HUES64 (cell line): ENCODE measurements around the gene THRB.
"Not testable (repeated sequence)": the region's sequence is repeated elsewhere in the genome, so short reads cannot be mapped to it uniquely, and the experiment has no call there.

ENCODE experiments used
- H3K27ac ChIP-seq: 2 replicates; pipeline ENCODE4 v1.7.0; 2013; ENCODE audit warnings: low read depth, low read length, inconsistent platforms
- H3K27me3 ChIP-seq: 2 replicates; pipeline ENCODE4 v1.6.1; 2013; ENCODE audit warnings: mild to moderate bottlenecking, low read length; ENCODE audit not compliant: insufficient read depth
- H3K36me3 ChIP-seq: 2 replicates; pipeline ENCODE4 v1.6.1; 2013; ENCODE audit warnings: mild to moderate bottlenecking, low read length; ENCODE audit not compliant: insufficient read depth
- H3K4me1 ChIP-seq: 2 replicates; pipeline ENCODE4 v1.6.1; 2013; ENCODE audit warnings: mild to moderate bottlenecking, low read length, moderate library complexity; ENCODE audit not compliant: insufficient read depth
- H3K4me3 ChIP-seq: 2 replicates; pipeline ENCODE4 v1.5.1; 2013; ENCODE audit warnings: mild to moderate bottlenecking, low read length, moderate library complexity
- H3K9ac ChIP-seq: 2 replicates; pipeline ENCODE4 v1.6.1; 2013; ENCODE audit warnings: mild to moderate bottlenecking, low read depth, low read length
- H3K9me3 ChIP-seq: 2 replicates; pipeline ENCODE4 v1.6.1; 2013; ENCODE audit warnings: low read depth, low read length; ENCODE audit not compliant: insufficient read depth
- WGBS: fragments of 150-250, 120-280 bp; methylation state at CpG from one replicate; pipeline ENCODE4 v1.1.7; 2013; ENCODE audit warnings: missing lambda C conversion rate; 5-methylcytosine and 5-hydroxymethylcytosine counted together

Gene THRB

GRCh38 chr3:24443476-24443875 is 51.2 kb downstream of the THRB start:
- no CpG with 5 or more reads among the region's 1 CpG for WGBS
- Histone ChIP-seq H3K9ac (no peak overlapping the region), H3K4me3 (no peak overlapping the region), H3K27me3 (no peaks in the 10 kb centered on the region), H3K4me1 (no peaks in the 10 kb centered on the region), H3K9me3 (no peaks in the 10 kb centered on the region), H3K36me3 (no peaks in the 10 kb centered on the region), H3K27ac (no peak overlapping the region)

GRCh38 chr3:24440760-24441464 is 53.7 kb downstream of the THRB start:
- Histone ChIP-seq H3K27me3 (no peaks in the 10 kb centered on the region), H3K4me1 (no peaks in the 10 kb centered on the region), H3K4me3 (no peak overlapping the region), H3K36me3 (no peaks in the 10 kb centered on the region), H3K9ac (no peak overlapping the region), H3K9me3 (no peaks in the 10 kb centered on the region), H3K27ac (no peak overlapping the region)
- 89% methylated on average over 3 of the region's 3 CpGs for WGBS

- Histone ChIP-seq H3K4me1 (no peaks in the 10 kb centered on the region), H3K9ac (no peak overlapping the region), H3K27ac (no peak overlapping the region), H3K9me3 (no peaks in the 10 kb centered on the region), H3K36me3 (no peaks in the 10 kb centered on the region), H3K4me3 (no peak overlapping the region), H3K27me3 (no peaks in the 10 kb centered on the region)
- 86% methylated on average over 3 of the region's 4 CpGs for WGBS
Observed at GRCh38 chr3:24439021-24439420, 55.6 kb downstream of the THRB start.

- Histone ChIP-seq H3K36me3 (no peaks in the 10 kb centered on the region), H3K4me3 (no peak overlapping the region), H3K27ac (no peak overlapping the region), H3K9me3 (no peaks in the 10 kb centered on the region), H3K27me3 (no peaks in the 10 kb centered on the region), H3K9ac (no peak overlapping the region), H3K4me1 (no peaks in the 10 kb centered on the region)
- 100% methylated on average over 1 of the region's 2 CpGs for WGBS
Observed at GRCh38 chr3:24437326-24437725, 57.3 kb downstream of the THRB start.

- H3K9ac ChIP-seq = no peak overlapping the region
- no peaks in the 10 kb centered on the region for H3K4me1 ChIP-seq
- H3K36me3 ChIP-seq = no peaks in the 10 kb centered on the region
- no peaks in the 10 kb centered on the region for H3K9me3 ChIP-seq
- no peaks in the 10 kb centered on the region for H3K27me3 ChIP-seq
- no peak overlapping the region for H3K27ac ChIP-seq
- no peak overlapping the region for H3K4me3 ChIP-seq
- 95% methylated on average over 4 of the region's 5 CpGs for WGBS
Observed at GRCh38 chr3:24435584-24435983, 59.1 kb downstream of the THRB start.

GRCh38 chr3:24434651-24435050 is 60.0 kb downstream of the THRB start:
- Histone ChIP-seq H3K27me3 (no peaks in the 10 kb centered on the region), H3K36me3 (no peaks in the 10 kb centered on the region), H3K27ac (no peak overlapping the region), H3K4me1 (no peaks in the 10 kb centered on the region), H3K9me3 (no peaks in the 10 kb centered on the region), H3K9ac (no peak overlapping the region), H3K4me3 (no peak overlapping the region)
- WGBS = 98% methylated on average over 1 of the region's 1 CpG

GRCh38 chr3:24433838-24434591 is 60.6 kb downstream of the THRB start:
- no peak overlapping the region for H3K9ac ChIP-seq
- no peaks in the 10 kb centered on the region for H3K27me3 ChIP-seq
- no peak overlapping the region for H3K27ac ChIP-seq
- H3K4me3 ChIP-seq = no peak overlapping the region
- no peaks in the 10 kb centered on the region for H3K9me3 ChIP-seq
- 86% methylated on average over 5 of the region's 5 CpGs for WGBS
- H3K4me1 ChIP-seq = no peaks in the 10 kb centered on the region
- no peaks in the 10 kb centered on the region for H3K36me3 ChIP-seq

GRCh38 chr3:24432989-24433388 is 61.7 kb downstream of the THRB start:
- Histone ChIP-seq H3K4me3 (no peak overlapping the region), H3K27me3 (no peaks in the 10 kb centered on the region), H3K9me3 (no peaks in the 10 kb centered on the region), H3K27ac (no peak overlapping the region), H3K4me1 (no peaks in the 10 kb centered on the region), H3K9ac (no peak overlapping the region), H3K36me3 (no peaks in the 10 kb centered on the region)

- Histone ChIP-seq H3K4me1 (no peaks in the 10 kb centered on the region), H3K27me3 (no peaks in the 10 kb centered on the region), H3K27ac (no peak overlapping the region), H3K9ac (no peak overlapping the region), H3K36me3 (no peaks in the 10 kb centered on the region), H3K4me3 (no peak overlapping the region), H3K9me3 (no peaks in the 10 kb centered on the region)
- 91% methylated on average over 2 of the region's 2 CpGs for WGBS
Observed at GRCh38 chr3:24428481-24428880, 66.2 kb downstream of the THRB start.

GRCh38 chr3:24426896-24427295 is 67.8 kb downstream of the THRB start:
- Histone ChIP-seq H3K9me3 (no peaks in the 10 kb centered on the region), H3K4me1 (no peaks in the 10 kb centered on the region), H3K27me3 (no peaks in the 10 kb centered on the region), H3K9ac (no peak overlapping the region), H3K4me3 (no peak overlapping the region), H3K36me3 (no peaks in the 10 kb centered on the region), H3K27ac (no peak overlapping the region)
- WGBS = 100% methylated on average over 2 of the region's 2 CpGs

- H3K36me3 ChIP-seq, H3K4me1 ChIP-seq, H3K27me3 ChIP-seq, H3K9me3 ChIP-seq, H3K27ac ChIP-seq, H3K4me3 ChIP-seq, H3K9ac ChIP-seq: not testable (repeated sequence)
- WGBS = 88% methylated on average over 1 of the region's 1 CpG
Observed at GRCh38 chr3:24420829-24421228, 73.8 kb downstream of the THRB start.
